Activated CD4-positive, alpha-beta T cell treated with anti-CD3 and anti-CD28 coated beads for 4 hours (primary cell): ENCODE results near the gene TBC1D7.

ENCODE experiments used
- DNase-seq, 2 donors: peaks; one replicate each; pipeline ENCODE4 v3.0.0-alpha.2; 2020

TBC1D7 gene

GRCh38 chr6:13328076-13328874 is at the start of gene TBC1D7:
Gene TBC1D7, minus strand, starts transcription at chr6:13328537. Its CDS starts 1,639 bp downstream, at chr6:13326898.
- peak; percentile 89 for DNase-seq

- no peak for DNase-seq
Observed at GRCh38 chr6:13377054-13377758, 48.9 kb upstream of the TBC1D7 start.

GRCh38 chr6:13375360-13375878 is 47.1 kb upstream of the TBC1D7 start:
- DNase-seq = peak; percentile 9 to 18

GRCh38 chr6:13373919-13374318 is 45.6 kb upstream of the TBC1D7 start:
- no peak for DNase-seq

- DNase-seq = no peak
Observed at GRCh38 chr6:13373488-13373886, 45.1 kb upstream of the TBC1D7 start.

- DNase-seq = no peak
Observed at GRCh38 chr6:13372688-13373487, 44.6 kb upstream of the TBC1D7 start.

GRCh38 chr6:13372076-13372475 is 43.7 kb upstream of the TBC1D7 start:
- DNase-seq = no peak

GRCh38 chr6:13371421-13372072 is 43.2 kb upstream of the TBC1D7 start:
- DNase-seq = no peak

GRCh38 chr6:13370623-13371022 is 42.3 kb upstream of the TBC1D7 start:
- no peak for DNase-seq

- DNase-seq = no peak
Observed at GRCh38 chr6:13369591-13369990, 41.3 kb upstream of the TBC1D7 start.

GRCh38 chr6:13368731-13369115 is 40.4 kb upstream of the TBC1D7 start:
- DNase-seq = no peak

- no peak for DNase-seq
Observed at GRCh38 chr6:13368079-13368730, 39.9 kb upstream of the TBC1D7 start.

- no peak for DNase-seq
Observed at GRCh38 chr6:13367396-13367795, 39.1 kb upstream of the TBC1D7 start.

GRCh38 chr6:13365320-13365719 is 37.0 kb upstream of the TBC1D7 start:
- DNase-seq = no peak

GRCh38 chr6:13364842-13365241 is 36.5 kb upstream of the TBC1D7 start:
- DNase-seq = no peak

- no peak for DNase-seq
Observed at GRCh38 chr6:13362412-13362811, 34.1 kb upstream of the TBC1D7 start.

GRCh38 chr6:13360671-13361540 is 32.6 kb upstream of the TBC1D7 start:
- DNase-seq = no peak

GRCh38 chr6:13359287-13359686 is 30.9 kb upstream of the TBC1D7 start:
- DNase-seq = no peak

GRCh38 chr6:13358511-13358910 is 30.2 kb upstream of the TBC1D7 start:
- no peak for DNase-seq

GRCh38 chr6:13357551-13358075 is 29.3 kb upstream of the TBC1D7 start:
- DNase-seq = no peak
